H1 (cell line): ENCODE data around the gene TTC22. TPM values are rescaled to one million over a fixed set of nuclear protein-coding genes. Genes with fewer than 3 reads are reported as not detected.

Source experiments
- CTCF ChIA-PET: fragments of 300-600 bp; sonication (Branson Sonifier 250); formaldehyde crosslinking; loops from one replicate; lab custom pipeline; 2021; ENCODE audit not compliant: partially characterized antibody; lab: Charles Lee
- POLR2A ChIA-PET: fragments of 300-600 bp; sonication (Branson Sonifier 250); formaldehyde crosslinking; loops from one replicate; lab custom pipeline; 2021; ENCODE audit warnings: inconsistent platforms; ENCODE audit not compliant: partially characterized antibody; lab: Charles Lee
- DNase-seq, 2 experiments: peaks; one replicate each; pipeline versions ENCODE4 v3.0.0 to v3.0.0-alpha.2; 2010 to 2022; ENCODE audit warnings: low spot score in 2 of 2, low read depth in 1 of 2, mixed read lengths in 1 of 2
- FAIRE-seq: peaks from 2 replicates; lab custom pipeline; 2011; peaks lifted over from hg19 to GRCh38; lab: Jason Lieb, UNC
- H2AFZ ChIP-seq: 2 replicates; pipeline ENCODE4 v1.8.1; 2012; ENCODE audit warnings: low read length, inconsistent platforms
- H2AK5ac ChIP-seq: 2 replicates; pipeline ENCODE4 v1.6.1; 2013; ENCODE audit warnings: low read depth, low read length
- H2BK120ac ChIP-seq: replicated peaks from 2 replicates; pipeline ENCODE3; 2013; ENCODE audit warnings: low read depth, low read length, inconsistent platforms
- H2BK12ac ChIP-seq: 2 replicates; pipeline ENCODE4 v1.6.1; 2013; ENCODE audit warnings: low read depth, low read length
- H2BK15ac ChIP-seq: 2 replicates; pipeline ENCODE4 v1.6.1; 2013; ENCODE audit warnings: low read length
- H2BK20ac ChIP-seq: 2 replicates; pipeline ENCODE4 v1.6.1; 2013; ENCODE audit warnings: low read length
- H2BK5ac ChIP-seq: 2 replicates; pipeline ENCODE4 v1.6.1; 2013; ENCODE audit warnings: low read depth, low read length
- H3K14ac ChIP-seq: 2 replicates; pipeline ENCODE4 v1.6.1; 2013; ENCODE audit warnings: inconsistent platforms; ENCODE audit not compliant: insufficient read length
- H3K18ac ChIP-seq: 2 replicates; pipeline ENCODE4 v1.6.1; 2013; ENCODE audit warnings: low read length; ENCODE audit errors: extremely low read depth
- H3K23ac ChIP-seq: 2 replicates; pipeline ENCODE4 v1.6.1; 2013; ENCODE audit warnings: inconsistent platforms; ENCODE audit not compliant: insufficient read length
- H3K23me2 ChIP-seq: 2 replicates; pipeline ENCODE4 v1.6.1; 2013; ENCODE audit warnings: low read depth, low read length
- H3K27ac ChIP-seq: 2 replicates; pipeline ENCODE4 v1.6.1; 2011; ENCODE audit warnings: low read depth, low read length, inconsistent platforms
- H3K27me3 ChIP-seq, 4 experiments: replicated peaks in 1 of 4; 1 replicate in 1 of 4; 2 replicates in 3 of 4; pipeline versions ENCODE4 v1.6.1 to v1.8.1; 2011 to 2013; ENCODE audit warnings: low read length in 3 of 4, mild to moderate bottlenecking in 3 of 4, inconsistent platforms in 2 of 4, mixed read lengths in 2 of 4, moderate library complexity in 1 of 4; ENCODE audit not compliant: control insufficient read depth in 3 of 4, insufficient read depth in 3 of 4; ENCODE audit errors: extremely low read depth in 1 of 4
- H3K36me3 ChIP-seq, 4 experiments: 2 replicates each; pipeline versions ENCODE4 v1.6.1 to v1.8.1; 2011 to 2013; ENCODE audit warnings: mild to moderate bottlenecking in 4 of 4, low read length in 3 of 4, moderate library complexity in 2 of 4, control low read depth in 1 of 4, inconsistent platforms in 1 of 4; ENCODE audit not compliant: insufficient read depth in 4 of 4, control insufficient read depth in 2 of 4
- H3K4ac ChIP-seq: replicated peaks from 2 replicates; pipeline ENCODE3; 2013; ENCODE audit warnings: low read length, low read depth, mixed read lengths, inconsistent platforms; ENCODE audit not compliant: insufficient read length
- H3K4me1 ChIP-seq, 4 experiments: replicated peaks in 1 of 4; 1 replicate in 1 of 4; 2 replicates in 3 of 4; pipeline versions ENCODE4 v1.6.1 to v1.8.1; 2011 to 2013; ENCODE audit warnings: low read length in 3 of 4, inconsistent platforms in 2 of 4, mixed read lengths in 1 of 4; ENCODE audit not compliant: insufficient read depth in 4 of 4, control insufficient read depth in 3 of 4
- H3K4me2 ChIP-seq, 2 experiments: 2 replicates each; pipeline versions ENCODE4 v1.6.1 to v1.8.1; 2011 to 2013; ENCODE audit warnings: low read depth in 2 of 2, low read length in 2 of 2, control low read depth in 1 of 2, inconsistent platforms in 1 of 2, mild to moderate bottlenecking in 1 of 2; ENCODE audit not compliant: insufficient read depth in 1 of 2
- H3K4me3 ChIP-seq, 4 experiments: fragments of 200-600, 300-600 bp in 1 of 4; sonication (generic), shearing (Covaris generic), sonication (Bioruptor Twin) in 1 of 4; 2 replicates each; pipeline versions ENCODE4 v1.5.1 to v1.8.1; 2011 to 2016; ENCODE audit warnings: low read length in 4 of 4, low read depth in 3 of 4, control low read depth in 2 of 4, inconsistent platforms in 2 of 4, mild to moderate bottlenecking in 2 of 4, mixed read lengths in 1 of 4, moderate library complexity in 1 of 4; ENCODE audit not compliant: insufficient read depth in 2 of 4; ENCODE audit errors: extremely low read depth in 1 of 4
- H3K56ac ChIP-seq: replicated peaks from 2 replicates; pipeline ENCODE3; 2013; ENCODE audit warnings: low read depth, mild to moderate bottlenecking, mixed read lengths, low read length, inconsistent platforms; ENCODE audit not compliant: insufficient read length
- H3K79me1 ChIP-seq: 2 replicates; pipeline ENCODE4 v1.6.1; 2013; ENCODE audit warnings: low read depth, low read length, control low read depth
- H3K79me2 ChIP-seq, 2 experiments: 2 replicates each; pipeline versions ENCODE4 v1.6.1 to v1.8.1; 2012 to 2013; ENCODE audit warnings: low read length in 2 of 2, mild to moderate bottlenecking in 2 of 2, inconsistent platforms in 1 of 2; ENCODE audit not compliant: insufficient read depth in 2 of 2, control insufficient read depth in 1 of 2
- H3K9ac ChIP-seq, 4 experiments: replicated peaks in 1 of 4; 1 replicate in 1 of 4; 2 replicates in 3 of 4; pipeline versions ENCODE4 v1.6.1 to v1.8.1; 2011 to 2013; ENCODE audit warnings: low read depth in 3 of 4, low read length in 3 of 4, control low read depth in 2 of 4, mild to moderate bottlenecking in 2 of 4, moderate library complexity in 2 of 4, inconsistent platforms in 1 of 4; ENCODE audit errors: extremely low read depth in 1 of 4
- H3K9me3 ChIP-seq, 2 experiments: 2 replicates each; pipeline versions ENCODE4 v1.6.1 to v1.8.1; 2012 to 2013; ENCODE audit warnings: mild to moderate bottlenecking in 2 of 2, moderate library complexity in 2 of 2, control low read depth in 1 of 2, inconsistent platforms in 1 of 2, low read depth in 1 of 2, low read length in 1 of 2, mixed read lengths in 1 of 2; ENCODE audit not compliant: insufficient read depth in 2 of 2
- H4K20me1 ChIP-seq, 2 experiments: replicated peaks in 1 of 2; 2 replicates each; pipeline versions ENCODE3 to v1.8.1; 2011 to 2013; ENCODE audit warnings: inconsistent platforms in 2 of 2, low read length in 2 of 2, mild to moderate bottlenecking in 1 of 2; ENCODE audit not compliant: insufficient read depth in 2 of 2, control insufficient read depth in 1 of 2
- H4K5ac ChIP-seq: 2 replicates; pipeline ENCODE4 v1.6.1; 2013; ENCODE audit warnings: low read length, low read depth, mixed read lengths, inconsistent platforms; ENCODE audit not compliant: insufficient read length
- H4K8ac ChIP-seq: 2 replicates; pipeline ENCODE4 v1.8.0; 2013; ENCODE audit warnings: mild to moderate bottlenecking, moderate library complexity, low read length, inconsistent platforms; ENCODE audit not compliant: insufficient read depth; ENCODE audit errors: extremely low read depth
- H4K91ac ChIP-seq: replicated peaks from 2 replicates; pipeline ENCODE3; 2013; ENCODE audit warnings: low read length, mixed read lengths, inconsistent platforms; ENCODE audit not compliant: insufficient read length
- BRCA1 ChIP-seq: IDR thresholded peaks from 2 replicates; pipeline ENCODE4 v1.6.1; 2012; ENCODE audit warnings: low read depth, low read length, improper control_type of control experiment
- CBX8 ChIP-seq: fragments of 300-800, 300-1000 bp; sonication (generic); IDR thresholded peaks from 2 replicates; pipeline ENCODE4 v1.7.1; 2016; ENCODE audit warnings: low read depth, low read length, borderline replicate concordance
- HDAC2 ChIP-seq, 2 experiments: fragments of 300-600 bp in 1 of 2; sonication (generic) in 1 of 2; IDR thresholded peaks; 2 replicates each; pipeline ENCODE4 v1.6.1; 2011 to 2012; ENCODE audit warnings: low read depth in 2 of 2, low read length in 2 of 2, mild to moderate bottlenecking in 2 of 2, moderate library complexity in 2 of 2, borderline replicate concordance in 1 of 2, inconsistent platforms in 1 of 2
- HDAC6 ChIP-seq: IDR thresholded peaks from one replicate; pipeline ENCODE4 v1.7.1; 2012; ENCODE audit warnings: low read depth, mild to moderate bottlenecking, inconsistent platforms, low read length, moderate library complexity
- KDM1A ChIP-seq: fragments of 200-600, 300-600 bp; sonication (generic); IDR thresholded peaks from 2 replicates; pipeline ENCODE4 v1.7.1; 2016; ENCODE audit warnings: mild to moderate bottlenecking, low read length, borderline replicate concordance
- KDM5A ChIP-seq: fragments of 200-600 bp; IDR thresholded peaks from 2 replicates; pipeline ENCODE4 v1.7.1; 2012; ENCODE audit warnings: mild to moderate bottlenecking, low read length, inconsistent platforms, mixed read lengths
- MAX ChIP-seq: IDR thresholded peaks from 2 replicates; pipeline ENCODE4 v1.6.1; 2012; ENCODE audit warnings: inconsistent platforms
- RXRA ChIP-seq: IDR thresholded peaks from 2 replicates; pipeline ENCODE4 v1.6.1; 2011; ENCODE audit warnings: low read depth, mild to moderate bottlenecking, low read length, moderate library complexity; ENCODE audit not compliant: insufficient read depth
- SIX5 ChIP-seq: IDR thresholded peaks from 2 replicates; pipeline ENCODE4 v1.6.1; 2011; ENCODE audit warnings: mild to moderate bottlenecking, low read depth, low read length
- TBP ChIP-seq: IDR thresholded peaks from 2 replicates; pipeline ENCODE4 v1.6.1; 2011; ENCODE audit warnings: low read depth, low read length, improper control_type of control experiment
- WGBS, 2 experiments: shearing (Covaris generic) in 1 of 2; methylation state at CpG; one replicate each; pipeline versions ENCODE4 v1.1.6 to v1.1.7; 2013 to 2015; ENCODE audit warnings: low lambda C conversion rate in 2 of 2, mixed read lengths in 2 of 2, inconsistent platforms in 1 of 2, low coverage in 1 of 2, missing lambda C conversion rate in 1 of 2; ENCODE audit not compliant: insufficient replicate concordance in 2 of 2, insufficient coverage in 1 of 2, insufficient read length in 1 of 2; ENCODE audit errors: extremely low coverage in 1 of 2, missing lambda C conversion rate in 1 of 2; 5-methylcytosine and 5-hydroxymethylcytosine counted together
- polyA plus RNA-seq, 7 experiments: library from polyadenylated mRNA; depleted of rRNA in 3 of 7; stranded (reverse) in 5 of 7; unstranded in 2 of 7; fragments of >200 nt in 5 of 7; fragments of 200-250 nt in 2 of 7; gene quantifications; 1 replicate in 5 of 7; 2 replicates in 1 of 7; 4 replicates in 1 of 7; pipeline versions ENCODE4 v1.2.1 to v1.2.3, GENCODE V29; 2011 to 2013; ENCODE audit warnings: missing spikeins in 2 of 7, mixed read lengths in 2 of 7
- total RNA-seq: library from RNA; stranded (reverse); fragmentation: NEBNext Ultra II Directional; extraction: Animal tissue kit (Norgen Biotek cat#: 25700); gene quantifications from 2 replicates; pipeline ENCODE4 v1.2.1, GENCODE V29; 2021
- TF ChIP-seq, protein P1 (sequence below), 3 experiments: IDR thresholded peaks; 1 replicate in 2 of 3; 2 replicates in 1 of 3; pipeline versions ENCODE4 v1.5.1 to v1.6.1; 2011; ENCODE audit warnings: low read length in 3 of 3, mild to moderate bottlenecking in 3 of 3, inconsistent platforms in 2 of 3, low read depth in 1 of 3, moderate library complexity in 1 of 3; ENCODE audit not compliant: insufficient read depth in 1 of 3; ENCODE audit errors: control extremely low read depth in 1 of 3

Gene TTC22
- total and polyA plus RNA-seq, 2 of the 8 experiments (the other 6 are each of a cell fraction or from before 2014, with no cell fraction given), result 1.00 to 1.6 TPM

GRCh38 chr1:54839824-54840223 lies 38.7 kb upstream of the TTC22 start:
- peak in 1 of 2 experiments; percentile 30 for DNase-seq
- no peak for TF ChIP-seq KDM1A
- no peak for TF ChIP-seq TBP
- TF ChIP-seq RXRA, result no peak
- TF ChIP-seq HDAC6, result no peak
- TF ChIP-seq, protein P1, sequence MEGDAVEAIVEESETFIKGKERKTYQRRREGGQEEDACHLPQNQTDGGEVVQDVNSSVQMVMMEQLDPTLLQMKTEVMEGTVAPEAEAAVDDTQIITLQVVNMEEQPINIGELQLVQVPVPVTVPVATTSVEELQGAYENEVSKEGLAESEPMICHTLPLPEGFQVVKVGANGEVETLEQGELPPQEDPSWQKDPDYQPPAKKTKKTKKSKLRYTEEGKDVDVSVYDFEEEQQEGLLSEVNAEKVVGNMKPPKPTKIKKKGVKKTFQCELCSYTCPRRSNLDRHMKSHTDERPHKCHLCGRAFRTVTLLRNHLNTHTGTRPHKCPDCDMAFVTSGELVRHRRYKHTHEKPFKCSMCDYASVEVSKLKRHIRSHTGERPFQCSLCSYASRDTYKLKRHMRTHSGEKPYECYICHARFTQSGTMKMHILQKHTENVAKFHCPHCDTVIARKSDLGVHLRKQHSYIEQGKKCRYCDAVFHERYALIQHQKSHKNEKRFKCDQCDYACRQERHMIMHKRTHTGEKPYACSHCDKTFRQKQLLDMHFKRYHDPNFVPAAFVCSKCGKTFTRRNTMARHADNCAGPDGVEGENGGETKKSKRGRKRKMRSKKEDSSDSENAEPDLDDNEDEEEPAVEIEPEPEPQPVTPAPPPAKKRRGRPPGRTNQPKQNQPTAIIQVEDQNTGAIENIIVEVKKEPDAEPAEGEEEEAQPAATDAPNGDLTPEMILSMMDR (IDR thresholded peaks at IDR 0.05; ENCODE audit: control extremely low read depth in 1 of 3, insufficient read depth in 1 of 3, low read depth in 1 of 3, low read length in 3 of 3), result no peak
- no peak for TF ChIP-seq MAX
- TF ChIP-seq BRCA1, result no peak
- TF ChIP-seq CBX8, result no peak
- no peak for TF ChIP-seq KDM5A
- no peak for TF ChIP-seq HDAC2 (IDR thresholded peaks at IDR 0.05; ENCODE audit: borderline replicate concordance in 1 of 2, low read depth in 2 of 2, low read length in 2 of 2)
- TF ChIP-seq SIX5, result no peak

More at GRCh38 chr1:54839824-54840223, 38.7 kb upstream of the TTC22 start:
- no peak overlapping the region for H3K27ac ChIP-seq
- no peak overlapping the region for H3K18ac ChIP-seq
- POLR2A ChIA-PET, result interaction anchor here (0.6 kb wide), 1 partner anchor 165 kb away, joined by 3 read pairs; no protein-coding TSS in a partner anchor
- no peak overlapping the region for H3K23ac ChIP-seq
- H4K5ac ChIP-seq, result no peak overlapping the region
- no peaks in the 10 kb centered on the region for H3K23me2 ChIP-seq
- no peaks in the 10 kb centered on the region for H3K79me2 ChIP-seq
- H3K14ac ChIP-seq, result no peak overlapping the region
- no peaks in the 10 kb centered on the region for H3K27me3 ChIP-seq
- H2BK12ac ChIP-seq, result no peak overlapping the region
- CTCF ChIA-PET, result interaction anchor here (0.9 to 1.0 kb wide), 2 partner anchors 9 to 94 kb away, joined by 3 to 4 read pairs; no protein-coding TSS in a partner anchor
- no peak overlapping the region for H2AFZ ChIP-seq
- H4K20me1 ChIP-seq, result no peaks in the 10 kb centered on the region
- H2BK15ac ChIP-seq, result no peak overlapping the region
- no peak overlapping the region for H2AK5ac ChIP-seq
- H2BK20ac ChIP-seq, result no peak overlapping the region
- H4K91ac ChIP-seq, result no peak overlapping the region
- WGBS, 2 experiments, result 76% methylated on average over 2 of the region's 2 CpGs; no CpG with 5 or more reads in 1 of the 2 experiments
- 0 out of 4 replicates have a peak, but pooled peaks cover 0 to 3% of the 10 kb centered on the region in 2 experiments for H3K9me3 ChIP-seq
- no peaks in the 10 kb centered on the region for H3K36me3 ChIP-seq
- no peak overlapping the region for H3K4me2 ChIP-seq
- no peak overlapping the region for H2BK120ac ChIP-seq
- no peaks in the 10 kb centered on the region for H3K4me1 ChIP-seq
- no peak overlapping the region for H3K56ac ChIP-seq
- H4K8ac ChIP-seq, result no peak overlapping the region
- no peak overlapping the region for H3K4me3 ChIP-seq
- H3K79me1 ChIP-seq, result no peaks in the 10 kb centered on the region
- H2BK5ac ChIP-seq, result no peak overlapping the region
- no peak overlapping the region for H3K4ac ChIP-seq
- no peak for FAIRE-seq
- no peak overlapping the region for H3K9ac ChIP-seq
